Activated T-cell treated with anti-CD3 and anti-CD28 coated beads, Interleukin-2, amount 50 U/mL, for 72 hours (primary cell): ENCODE results near the gene NFATC3. TPM values are rescaled to one million over a fixed set of nuclear protein-coding genes. Genes with fewer than 3 reads are reported as not detected.

Experiments
- ATAC-seq, 2 donors: fragments of 150-1000 bp; cut with Tn5 transposase; replicated peaks in 1 of 2; 2 replicates each; pipeline ENCODE4 v1.10.0; 2021; ENCODE audit warnings: moderate library complexity in 2 of 2, mild to moderate bottlenecking in 1 of 2
- DNase-seq, 2 donors: peaks; one replicate each; pipeline ENCODE4 v3.0.0; 2021 to 2022; ENCODE audit warnings: mixed read lengths in 1 of 2
- H3K27ac Mint-ChIP-seq: one replicate; pipeline ENCODE4 v1.8.0; 2022; ENCODE audit warnings: mild to moderate bottlenecking, moderate library complexity, mixed read lengths
- H3K27me3 Mint-ChIP-seq: one replicate; pipeline ENCODE4 v1.8.0; 2022; ENCODE audit warnings: low read depth, mixed read lengths
- H3K36me3 Mint-ChIP-seq, 2 donors: one replicate each; pipeline ENCODE4 v1.8.0; 2022; ENCODE audit warnings: mixed read lengths in 2 of 2, mild to moderate bottlenecking in 1 of 2; ENCODE audit not compliant: insufficient read depth in 2 of 2
- H3K4me1 Mint-ChIP-seq: one replicate; pipeline ENCODE4 v1.8.0; 2022; ENCODE audit warnings: low read depth, mixed read lengths
- H3K4me3 Mint-ChIP-seq, 2 donors: one replicate each; pipeline ENCODE4 v1.8.0; 2022; ENCODE audit warnings: mild to moderate bottlenecking in 2 of 2, mixed read lengths in 2 of 2, moderate library complexity in 2 of 2
- H3K9me3 Mint-ChIP-seq, 2 donors: one replicate each; pipeline ENCODE4 v1.8.0; 2022; ENCODE audit warnings: mixed read lengths in 2 of 2
- total RNA-seq, 2 donors: library from RNA; stranded (reverse); gene quantifications; one replicate each; pipeline ENCODE4 v1.2.3, GENCODE V29; 2022

NFATC3 gene
- 10 to 100 TPM; 79.7 to 82.5 TPM for total RNA-seq

- peak within 1 kb of the TSS; percentile 89 for H3K27ac Mint-ChIP-seq
- ATAC-seq (peak; percentile 69 to 76), DNase-seq (peak; percentile 99)
- peaks cover 2 to 4% of the 10 kb centered on the region in 2 donors for H3K36me3 Mint-ChIP-seq
- peak within 1 kb of the TSS; percentile 82 to 94 for H3K4me3 Mint-ChIP-seq
- H3K4me1 Mint-ChIP-seq, result peaks cover 68% of the 10 kb centered on the region
- H3K9me3 Mint-ChIP-seq, result no peaks in the 10 kb centered on the region
- H3K27me3 Mint-ChIP-seq, result no peaks in the 10 kb centered on the region
These were observed at the start of gene NFATC3 for GRCh38 chr16:68085259-68086071. Gene NFATC3 (plus strand): TSS chr16:68085370. CDS start chr16:68085682, 312 bp downstream.

- H3K27me3 Mint-ChIP-seq, result no peaks in the 10 kb centered on the region
- H3K27ac Mint-ChIP-seq, result no peak overlapping the region
- DNase-seq (no peak), ATAC-seq (no peak)
- H3K36me3 Mint-ChIP-seq, result peaks cover 6 to 11% of the 10 kb centered on the region in 2 donors
- no peaks in the 10 kb centered on the region for H3K9me3 Mint-ChIP-seq
- H3K4me3 Mint-ChIP-seq, result no peak overlapping the region
- peaks cover 17% of the 10 kb centered on the region for H3K4me1 Mint-ChIP-seq
These were observed 47.2 kb upstream of the NFATC3 start for GRCh38 chr16:68037841-68038597.

- ATAC-seq, result peak; percentile 99
- Mint-ChIP-seq H3K27me3 (no peaks in the 10 kb centered on the region), H3K9me3 (no peaks in the 10 kb centered on the region), H3K4me1 (peaks cover 17% of the 10 kb centered on the region), H3K36me3 (peaks cover 6 to 14% of the 10 kb centered on the region in 2 donors), H3K4me3 (no peak overlapping the region), H3K27ac (peak overlapping the region; percentile 75)
- DNase-seq, result peak; percentile 88 to 93
These were observed 44.5 kb upstream of the NFATC3 start for GRCh38 chr16:68040506-68041288.

- no peak overlapping the region for H3K4me3 Mint-ChIP-seq
- H3K36me3 Mint-ChIP-seq, result peaks cover 5 to 14% of the 10 kb centered on the region in 2 donors
- no peak for DNase-seq
- H3K9me3 Mint-ChIP-seq, result no peaks in the 10 kb centered on the region
- H3K4me1 Mint-ChIP-seq, result peaks cover 13% of the 10 kb centered on the region
- no peak for ATAC-seq
- H3K27me3 Mint-ChIP-seq, result no peaks in the 10 kb centered on the region
- H3K27ac Mint-ChIP-seq, result no peak overlapping the region
These were observed 43.4 kb upstream of the NFATC3 start for GRCh38 chr16:68041783-68042182.

GRCh38 chr16:68046106-68046505 lies 39.1 kb upstream of the NFATC3 start:
- Mint-ChIP-seq H3K9me3 (no peaks in the 10 kb centered on the region), H3K27ac (no peak overlapping the region), H3K36me3 (peaks cover 0 to 12% of the 10 kb centered on the region in 2 donors), H3K27me3 (no peaks in the 10 kb centered on the region), H3K4me3 (no peak overlapping the region), H3K4me1 (no peaks in the 10 kb centered on the region)
- ATAC-seq (no peak), DNase-seq (no peak)

GRCh38 chr16:68047987-68048386 lies 37.2 kb upstream of the NFATC3 start:
- Mint-ChIP-seq H3K27me3 (no peaks in the 10 kb centered on the region), H3K27ac (no peak overlapping the region), H3K4me1 (no peaks in the 10 kb centered on the region), H3K4me3 (no peak overlapping the region), H3K36me3 (peaks cover 0 to 10% of the 10 kb centered on the region in 2 donors), H3K9me3 (no peaks in the 10 kb centered on the region)
- no peak for ATAC-seq
- no peak for DNase-seq

GRCh38 chr16:68049449-68049848 lies 35.7 kb upstream of the NFATC3 start:
- ATAC-seq, result no peak
- Mint-ChIP-seq H3K36me3 (peaks cover 4 to 20% of the 10 kb centered on the region in 2 donors), H3K9me3 (no peaks in the 10 kb centered on the region), H3K4me3 (no peak overlapping the region), H3K4me1 (no peaks in the 10 kb centered on the region), H3K27ac (no peak overlapping the region), H3K27me3 (no peaks in the 10 kb centered on the region)
- DNase-seq, result no peak

GRCh38 chr16:68055395-68055794 lies 29.8 kb upstream of the NFATC3 start:
- Mint-ChIP-seq H3K36me3 (peaks cover 13 to 29% of the 10 kb centered on the region in 2 donors), H3K9me3 (no peaks in the 10 kb centered on the region), H3K27ac (no peak overlapping the region), H3K27me3 (no peaks in the 10 kb centered on the region), H3K4me3 (no peak overlapping the region), H3K4me1 (peaks cover 17% of the 10 kb centered on the region)
- ATAC-seq (no peak), DNase-seq (no peak)

- H3K4me3 Mint-ChIP-seq, result peak overlapping the region; percentile 5 to 29
- peaks cover 11 to 29% of the 10 kb centered on the region in 2 donors for H3K36me3 Mint-ChIP-seq
- H3K9me3 Mint-ChIP-seq, result no peaks in the 10 kb centered on the region
- H3K27me3 Mint-ChIP-seq, result no peaks in the 10 kb centered on the region
- peak overlapping the region; percentile 21 for H3K27ac Mint-ChIP-seq
- H3K4me1 Mint-ChIP-seq, result peaks cover 53% of the 10 kb centered on the region
- no peak for ATAC-seq
- DNase-seq, result no peak
These were observed 25.4 kb upstream of the NFATC3 start for GRCh38 chr16:68059804-68060203.

GRCh38 chr16:68061396-68061795 lies 23.8 kb upstream of the NFATC3 start:
- H3K4me1 Mint-ChIP-seq, result peaks cover 67% of the 10 kb centered on the region
- peaks cover 10 to 23% of the 10 kb centered on the region in 2 donors for H3K36me3 Mint-ChIP-seq
- H3K9me3 Mint-ChIP-seq, result no peaks in the 10 kb centered on the region
- H3K27ac Mint-ChIP-seq, result peak overlapping the region; percentile 52
- no peak for ATAC-seq
- no peaks in the 10 kb centered on the region for H3K27me3 Mint-ChIP-seq
- DNase-seq, result no peak
- no peak overlapping the region for H3K4me3 Mint-ChIP-seq

GRCh38 chr16:68062910-68063393 lies 22.2 kb upstream of the NFATC3 start:
- H3K27me3 Mint-ChIP-seq, result no peaks in the 10 kb centered on the region
- peaks cover 67% of the 10 kb centered on the region for H3K4me1 Mint-ChIP-seq
- H3K9me3 Mint-ChIP-seq, result no peaks in the 10 kb centered on the region
- DNase-seq (peak; percentile 49 to 65), ATAC-seq (peak; percentile 86)
- peak overlapping the region; percentile 94 for H3K27ac Mint-ChIP-seq
- peaks cover 7 to 19% of the 10 kb centered on the region in 2 donors for H3K36me3 Mint-ChIP-seq
- peak overlapping the region; percentile 50 to 77 for H3K4me3 Mint-ChIP-seq

- ATAC-seq (peak; percentile 58 to 68), DNase-seq (peak; percentile 76 to 79)
- Mint-ChIP-seq H3K4me1 (peaks cover 63% of the 10 kb centered on the region), H3K27ac (peak overlapping the region; percentile 12), H3K9me3 (no peaks in the 10 kb centered on the region), H3K27me3 (no peaks in the 10 kb centered on the region), H3K36me3 (peaks cover 5 to 17% of the 10 kb centered on the region in 2 donors), H3K4me3 (peak overlapping the region in 1 of 2 donors; percentile 1)
These were observed 20.3 kb upstream of the NFATC3 start for GRCh38 chr16:68064791-68065365.
